SK-N-SH (cell line): Measurements from ENCODE around the gene TFF3. TPM values are rescaled to one million over a fixed set of nuclear protein-coding genes. Genes with fewer than 3 reads are reported as not detected.

ENCODE experiments used
- CTCF ChIA-PET: fragments of 300-600, 350-600 bp; formaldehyde crosslinking; extraction: SDS; loops from one replicate; lab custom pipeline; 2021; lab: Yijun Ruan, JAX
- POLR2A ChIA-PET: fragments of 350-600 bp; sonication (Branson Sonifier 250); formaldehyde crosslinking; extraction: SDS; loops from one replicate; lab custom pipeline; 2020; ENCODE audit warnings: antibody characterized with exemption, inconsistent platforms; lab: Yijun Ruan, JAX
- DNase-seq: peaks from one replicate; pipeline ENCODE4 v3.0.0; 2012
- H2AFZ ChIP-seq: fragments of 200-600 bp; sonication (generic); 2 replicates; pipeline ENCODE4 v1.8.1; 2016; ENCODE audit warnings: antibody characterized with exemption, mild to moderate bottlenecking, low read depth
- H3F3A ChIP-seq: fragments of 200-600 bp; sonication (generic); replicated peaks from 2 replicates; pipeline ENCODE3; 2016; ENCODE audit warnings: antibody characterized with exemption, mild to moderate bottlenecking; ENCODE audit not compliant: insufficient read depth
- H3K27ac ChIP-seq, 2 experiments: fragments of 200-500 bp in 1 of 2; fragments of 200-600 bp in 1 of 2; sonication (Bioruptor generic) in 1 of 2; sonication (generic), shearing (Covaris generic) in 1 of 2; 2 replicates each; pipeline versions ENCODE4 v1.5.1 to v1.6.1; 2014 to 2016; ENCODE audit warnings: low read depth in 2 of 2, inconsistent platforms in 1 of 2, low read length in 1 of 2, mild to moderate bottlenecking in 1 of 2, mixed read lengths in 1 of 2
- H3K27me3 ChIP-seq: fragments of 200-600 bp; sonication (generic), shearing (Covaris generic); 2 replicates; pipeline ENCODE4 v1.6.1; 2016; ENCODE audit warnings: mixed run types; ENCODE audit not compliant: insufficient read depth
- H3K36me3 ChIP-seq, 2 experiments: fragments of 200-500 bp in 1 of 2; fragments of 200-600 bp in 1 of 2; sonication (Bioruptor generic) in 1 of 2; sonication (generic) in 1 of 2; replicated peaks in 1 of 2; 2 replicates each; pipeline versions ENCODE3 to v1.5.1; 2014 to 2016; ENCODE audit warnings: low read length in 1 of 2, mild to moderate bottlenecking in 1 of 2; ENCODE audit not compliant: insufficient read depth in 2 of 2, control insufficient read depth in 1 of 2
- H3K4me1 ChIP-seq, 2 experiments: fragments of 200-500 bp in 1 of 2; fragments of 200-600 bp in 1 of 2; sonication (Bioruptor generic) in 1 of 2; sonication (generic), shearing (Covaris generic) in 1 of 2; 2 replicates each; pipeline versions ENCODE4 v1.5.1 to v1.6.1; 2014 to 2016; ENCODE audit warnings: low read depth in 1 of 2, low read length in 1 of 2, mixed run types in 1 of 2; ENCODE audit not compliant: insufficient read depth in 2 of 2, control insufficient read depth in 1 of 2
- H3K4me2 ChIP-seq: fragments of 200-600 bp; sonication (generic), shearing (Covaris generic); 2 replicates; pipeline ENCODE4 v1.6.1; 2017; ENCODE audit warnings: mixed run types
- H3K4me3 ChIP-seq, 2 experiments: fragments of 200-500 bp in 1 of 2; fragments of 200-600 bp in 1 of 2; sonication (Bioruptor generic) in 1 of 2; sonication (generic), shearing (Covaris generic) in 1 of 2; 2 replicates each; pipeline versions ENCODE4 v1.5.1 to v1.8.1; 2014 to 2016; ENCODE audit warnings: low read depth in 2 of 2, inconsistent platforms in 1 of 2, low read length in 1 of 2, mild to moderate bottlenecking in 1 of 2, mixed read lengths in 1 of 2, moderate library complexity in 1 of 2
- H3K79me2 ChIP-seq: fragments of 200-600 bp; sonication (generic); 2 replicates; pipeline ENCODE4 v1.8.1; 2017; ENCODE audit warnings: mild to moderate bottlenecking; ENCODE audit not compliant: insufficient read depth
- H3K9ac ChIP-seq: fragments of 200-600 bp; sonication (generic); 2 replicates; pipeline ENCODE4 v1.6.1; 2017; ENCODE audit warnings: mixed run types
- H3K9me2 ChIP-seq: fragments of 200-600 bp; sonication (generic); 2 replicates; pipeline ENCODE4 v1.6.1; 2017; ENCODE audit warnings: mixed run types
- H3K9me3 ChIP-seq: fragments of 200-600 bp; sonication (generic); 2 replicates; pipeline ENCODE4 v1.6.1; 2017; ENCODE audit warnings: mixed run types, mild to moderate bottlenecking, moderate library complexity
- H4K20me1 ChIP-seq: fragments of 200-600 bp; sonication (generic); 2 replicates; pipeline ENCODE4 v1.6.1; 2017; ENCODE audit warnings: mild to moderate bottlenecking, mixed run types; ENCODE audit not compliant: insufficient read depth
- CHD2 ChIP-seq: fragments of 150-350 bp; IDR thresholded peaks from 2 replicates; pipeline ENCODE4 v1.6.1; 2018; ENCODE audit warnings: low read length; ENCODE audit not compliant: partially characterized antibody
- EZH2phosphoT487 ChIP-seq: fragments of 200-600 bp; sonication (generic); IDR thresholded peaks from 2 replicates; pipeline ENCODE4 v1.6.1; 2017; ENCODE audit warnings: low read depth, mixed run types, mild to moderate bottlenecking, antibody characterized with exemption, moderate library complexity, borderline replicate concordance
- FOSL2 ChIP-seq: IDR thresholded peaks from 2 replicates; pipeline ENCODE4 v1.4.0; 2012; ENCODE audit warnings: low read depth, mild to moderate bottlenecking, moderate library complexity, borderline replicate concordance
- FOXJ3 ChIP-seq: sonication (generic); formaldehyde crosslinking; IDR thresholded peaks from 2 replicates; pipeline ENCODE4 v1.5.1; 2020; ENCODE audit warnings: mild to moderate bottlenecking, missing genetic modification reagents
- FOXM1 ChIP-seq: IDR thresholded peaks from 2 replicates; pipeline ENCODE4 v1.4.0; 2012; ENCODE audit warnings: low read depth, mild to moderate bottlenecking
- GABPA ChIP-seq: IDR thresholded peaks from 2 replicates; pipeline ENCODE4 v1.4.0; 2012; ENCODE audit warnings: low read depth, mild to moderate bottlenecking
- JUND ChIP-seq: IDR thresholded peaks from 2 replicates; pipeline ENCODE4 v1.4.0; 2012
- MXI1 ChIP-seq: IDR thresholded peaks from 2 replicates; pipeline ENCODE4 v1.6.1; 2012; ENCODE audit warnings: mild to moderate bottlenecking, low read depth, low read length, improper control_type of control experiment
- NFIC ChIP-seq: IDR thresholded peaks from 2 replicates; pipeline ENCODE4 v1.4.0; 2012; ENCODE audit warnings: borderline replicate concordance
- POLR2AphosphoS5 ChIP-seq: IDR thresholded peaks from 2 replicates; pipeline ENCODE4 v1.6.1; 2012; ENCODE audit warnings: low read depth, low read length
- TCF12 ChIP-seq: IDR thresholded peaks from 2 replicates; pipeline ENCODE4 v1.4.0; 2012
- TEAD4 ChIP-seq: IDR thresholded peaks from 2 replicates; pipeline ENCODE4 v1.4.0; 2012; ENCODE audit warnings: mild to moderate bottlenecking, borderline replicate concordance; ENCODE audit not compliant: insufficient read depth
- YY1 ChIP-seq: IDR thresholded peaks from 2 replicates; pipeline ENCODE4 v1.4.0; 2012; ENCODE audit warnings: low read depth, mild to moderate bottlenecking
- WGBS: methylation state at CpG from one replicate; pipeline ENCODE4 v1.1.6; 2017; ENCODE audit warnings: low lambda C conversion rate; 5-methylcytosine and 5-hydroxymethylcytosine counted together
- polyA plus RNA-seq, 3 experiments: library from polyadenylated mRNA; depleted of rRNA; stranded (reverse); fragments of >200 nt; gene quantifications; 2 replicates each; pipeline ENCODE4 v1.2.3, GENCODE V29; 2012
- TF ChIP-seq, protein P1 (sequence below): fragments of 200-600 bp; sonication (generic); IDR thresholded peaks from 2 replicates; pipeline ENCODE4 v1.6.1; 2017; ENCODE audit warnings: antibody characterized with exemption, mild to moderate bottlenecking, moderate library complexity
- TF ChIP-seq, protein P2 (sequence below): IDR thresholded peaks from 2 replicates; pipeline ENCODE4 v1.4.0; 2012; ENCODE audit warnings: low read depth, borderline replicate concordance
- TF ChIP-seq, protein P3 (sequence below): fragments of 150-350 bp; IDR thresholded peaks from 2 replicates; pipeline ENCODE4 v1.6.1; 2017; ENCODE audit warnings: antibody characterized with exemption, low read length, low read depth, borderline replicate concordance
- TF ChIP-seq, protein P4 (sequence below): IDR thresholded peaks from 2 replicates; pipeline ENCODE4 v1.6.1; 2012; ENCODE audit warnings: mild to moderate bottlenecking, low read depth, low read length, moderate library complexity

The TFF3 gene
- polyA plus RNA-seq, 1 of the 3 experiments (the other 2 are of a cell fraction), result not detected

DNA sequence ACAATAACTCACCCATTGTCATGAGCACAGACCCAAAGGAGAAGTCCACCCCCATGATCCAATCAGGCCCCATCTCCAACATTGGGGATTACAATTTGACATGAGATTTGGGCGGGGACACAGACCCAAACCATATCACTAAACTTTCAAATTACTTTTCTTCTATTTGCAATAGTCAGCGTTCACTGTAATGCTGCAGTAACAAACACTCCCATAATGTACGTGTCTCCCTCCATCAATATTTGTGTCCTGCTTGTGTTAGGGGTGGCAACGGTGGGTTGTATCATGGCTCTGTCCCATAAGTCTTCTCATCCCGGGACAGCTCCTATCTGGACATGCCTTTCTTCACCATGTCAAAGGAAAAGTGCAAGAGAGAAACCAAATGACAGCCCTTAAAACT lies 26.2 kb downstream of the TFF3 start:
- Histone ChIP-seq H2AFZ (no peak overlapping the region), H3K9me3 (no peaks in the 10 kb centered on the region), H3K4me1 (no peaks in the 10 kb centered on the region), H3F3A (no peaks in the 10 kb centered on the region), H3K36me3 (no peaks in the 10 kb centered on the region), H3K27ac (no peak overlapping the region), H3K9me2 (no peaks in the 10 kb centered on the region), H3K79me2 (no peaks in the 10 kb centered on the region), H3K27me3 (no peaks in the 10 kb centered on the region), H3K4me3 (no peak overlapping the region), H3K4me2 (no peak overlapping the region), H3K9ac (no peak overlapping the region), H4K20me1 (no peaks in the 10 kb centered on the region)
- TF ChIP-seq FOXM1 (no peak), FOSL2 (no peak), TEAD4 (no peak), POLR2AphosphoS5 (no peak), GABPA (no peak), JUND (no peak), YY1 (no peak), CHD2 (no peak), MXI1 (no peak), FOXJ3 (CRISPR knock-in tag) (no peak), TCF12 (no peak), NFIC (no peak), EZH2phosphoT487 (no peak)
- TF ChIP-seq, protein P1, sequence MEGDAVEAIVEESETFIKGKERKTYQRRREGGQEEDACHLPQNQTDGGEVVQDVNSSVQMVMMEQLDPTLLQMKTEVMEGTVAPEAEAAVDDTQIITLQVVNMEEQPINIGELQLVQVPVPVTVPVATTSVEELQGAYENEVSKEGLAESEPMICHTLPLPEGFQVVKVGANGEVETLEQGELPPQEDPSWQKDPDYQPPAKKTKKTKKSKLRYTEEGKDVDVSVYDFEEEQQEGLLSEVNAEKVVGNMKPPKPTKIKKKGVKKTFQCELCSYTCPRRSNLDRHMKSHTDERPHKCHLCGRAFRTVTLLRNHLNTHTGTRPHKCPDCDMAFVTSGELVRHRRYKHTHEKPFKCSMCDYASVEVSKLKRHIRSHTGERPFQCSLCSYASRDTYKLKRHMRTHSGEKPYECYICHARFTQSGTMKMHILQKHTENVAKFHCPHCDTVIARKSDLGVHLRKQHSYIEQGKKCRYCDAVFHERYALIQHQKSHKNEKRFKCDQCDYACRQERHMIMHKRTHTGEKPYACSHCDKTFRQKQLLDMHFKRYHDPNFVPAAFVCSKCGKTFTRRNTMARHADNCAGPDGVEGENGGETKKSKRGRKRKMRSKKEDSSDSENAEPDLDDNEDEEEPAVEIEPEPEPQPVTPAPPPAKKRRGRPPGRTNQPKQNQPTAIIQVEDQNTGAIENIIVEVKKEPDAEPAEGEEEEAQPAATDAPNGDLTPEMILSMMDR, result no peak
- TF ChIP-seq, protein P2, sequence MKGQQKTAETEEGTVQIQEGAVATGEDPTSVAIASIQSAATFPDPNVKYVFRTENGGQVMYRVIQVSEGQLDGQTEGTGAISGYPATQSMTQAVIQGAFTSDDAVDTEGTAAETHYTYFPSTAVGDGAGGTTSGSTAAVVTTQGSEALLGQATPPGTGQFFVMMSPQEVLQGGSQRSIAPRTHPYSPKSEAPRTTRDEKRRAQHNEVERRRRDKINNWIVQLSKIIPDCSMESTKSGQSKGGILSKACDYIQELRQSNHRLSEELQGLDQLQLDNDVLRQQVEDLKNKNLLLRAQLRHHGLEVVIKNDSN, result no peak
- TF ChIP-seq, protein P3, sequence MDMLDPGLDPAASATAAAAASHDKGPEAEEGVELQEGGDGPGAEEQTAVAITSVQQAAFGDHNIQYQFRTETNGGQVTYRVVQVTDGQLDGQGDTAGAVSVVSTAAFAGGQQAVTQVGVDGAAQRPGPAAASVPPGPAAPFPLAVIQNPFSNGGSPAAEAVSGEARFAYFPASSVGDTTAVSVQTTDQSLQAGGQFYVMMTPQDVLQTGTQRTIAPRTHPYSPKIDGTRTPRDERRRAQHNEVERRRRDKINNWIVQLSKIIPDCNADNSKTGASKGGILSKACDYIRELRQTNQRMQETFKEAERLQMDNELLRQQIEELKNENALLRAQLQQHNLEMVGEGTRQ, result no peak
- TF ChIP-seq, protein P4, sequence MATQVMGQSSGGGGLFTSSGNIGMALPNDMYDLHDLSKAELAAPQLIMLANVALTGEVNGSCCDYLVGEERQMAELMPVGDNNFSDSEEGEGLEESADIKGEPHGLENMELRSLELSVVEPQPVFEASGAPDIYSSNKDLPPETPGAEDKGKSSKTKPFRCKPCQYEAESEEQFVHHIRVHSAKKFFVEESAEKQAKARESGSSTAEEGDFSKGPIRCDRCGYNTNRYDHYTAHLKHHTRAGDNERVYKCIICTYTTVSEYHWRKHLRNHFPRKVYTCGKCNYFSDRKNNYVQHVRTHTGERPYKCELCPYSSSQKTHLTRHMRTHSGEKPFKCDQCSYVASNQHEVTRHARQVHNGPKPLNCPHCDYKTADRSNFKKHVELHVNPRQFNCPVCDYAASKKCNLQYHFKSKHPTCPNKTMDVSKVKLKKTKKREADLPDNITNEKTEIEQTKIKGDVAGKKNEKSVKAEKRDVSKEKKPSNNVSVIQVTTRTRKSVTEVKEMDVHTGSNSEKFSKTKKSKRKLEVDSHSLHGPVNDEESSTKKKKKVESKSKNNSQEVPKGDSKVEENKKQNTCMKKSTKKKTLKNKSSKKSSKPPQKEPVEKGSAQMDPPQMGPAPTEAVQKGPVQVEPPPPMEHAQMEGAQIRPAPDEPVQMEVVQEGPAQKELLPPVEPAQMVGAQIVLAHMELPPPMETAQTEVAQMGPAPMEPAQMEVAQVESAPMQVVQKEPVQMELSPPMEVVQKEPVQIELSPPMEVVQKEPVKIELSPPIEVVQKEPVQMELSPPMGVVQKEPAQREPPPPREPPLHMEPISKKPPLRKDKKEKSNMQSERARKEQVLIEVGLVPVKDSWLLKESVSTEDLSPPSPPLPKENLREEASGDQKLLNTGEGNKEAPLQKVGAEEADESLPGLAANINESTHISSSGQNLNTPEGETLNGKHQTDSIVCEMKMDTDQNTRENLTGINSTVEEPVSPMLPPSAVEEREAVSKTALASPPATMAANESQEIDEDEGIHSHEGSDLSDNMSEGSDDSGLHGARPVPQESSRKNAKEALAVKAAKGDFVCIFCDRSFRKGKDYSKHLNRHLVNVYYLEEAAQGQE, result no peak
- WGBS, result 47% methylated on average over 5 of the region's 5 CpGs
- DNase-seq, result no peak
- ChIA-PET POLR2A (no interaction called here), CTCF (interaction anchor here (1.2 kb wide), 1 partner anchor 14 kb away, joined by 3 read pairs; no protein-coding TSS in a partner anchor)
